ENCODE measurements around the gene PPP1R3C.

GRCh38 chr10:91605968-91606367, 26.9 kb downstream of the PPP1R3C start:
- TF ChIP-seq, protein P1, sequence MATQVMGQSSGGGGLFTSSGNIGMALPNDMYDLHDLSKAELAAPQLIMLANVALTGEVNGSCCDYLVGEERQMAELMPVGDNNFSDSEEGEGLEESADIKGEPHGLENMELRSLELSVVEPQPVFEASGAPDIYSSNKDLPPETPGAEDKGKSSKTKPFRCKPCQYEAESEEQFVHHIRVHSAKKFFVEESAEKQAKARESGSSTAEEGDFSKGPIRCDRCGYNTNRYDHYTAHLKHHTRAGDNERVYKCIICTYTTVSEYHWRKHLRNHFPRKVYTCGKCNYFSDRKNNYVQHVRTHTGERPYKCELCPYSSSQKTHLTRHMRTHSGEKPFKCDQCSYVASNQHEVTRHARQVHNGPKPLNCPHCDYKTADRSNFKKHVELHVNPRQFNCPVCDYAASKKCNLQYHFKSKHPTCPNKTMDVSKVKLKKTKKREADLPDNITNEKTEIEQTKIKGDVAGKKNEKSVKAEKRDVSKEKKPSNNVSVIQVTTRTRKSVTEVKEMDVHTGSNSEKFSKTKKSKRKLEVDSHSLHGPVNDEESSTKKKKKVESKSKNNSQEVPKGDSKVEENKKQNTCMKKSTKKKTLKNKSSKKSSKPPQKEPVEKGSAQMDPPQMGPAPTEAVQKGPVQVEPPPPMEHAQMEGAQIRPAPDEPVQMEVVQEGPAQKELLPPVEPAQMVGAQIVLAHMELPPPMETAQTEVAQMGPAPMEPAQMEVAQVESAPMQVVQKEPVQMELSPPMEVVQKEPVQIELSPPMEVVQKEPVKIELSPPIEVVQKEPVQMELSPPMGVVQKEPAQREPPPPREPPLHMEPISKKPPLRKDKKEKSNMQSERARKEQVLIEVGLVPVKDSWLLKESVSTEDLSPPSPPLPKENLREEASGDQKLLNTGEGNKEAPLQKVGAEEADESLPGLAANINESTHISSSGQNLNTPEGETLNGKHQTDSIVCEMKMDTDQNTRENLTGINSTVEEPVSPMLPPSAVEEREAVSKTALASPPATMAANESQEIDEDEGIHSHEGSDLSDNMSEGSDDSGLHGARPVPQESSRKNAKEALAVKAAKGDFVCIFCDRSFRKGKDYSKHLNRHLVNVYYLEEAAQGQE (IDR thresholded peaks at IDR 0.05), result no peak
- TF ChIP-seq CTCF (IDR thresholded peaks at IDR 0.05; ENCODE audit: low read depth, low read length, missing input control) (no peak), RAD21 (IDR thresholded peaks at IDR 0.05) (no peak), NR2F2 (IDR thresholded peaks at IDR 0.05) (no peak), YY1 (IDR thresholded peaks at IDR 0.05) (no peak)
- TF ChIP-seq, protein P2, sequence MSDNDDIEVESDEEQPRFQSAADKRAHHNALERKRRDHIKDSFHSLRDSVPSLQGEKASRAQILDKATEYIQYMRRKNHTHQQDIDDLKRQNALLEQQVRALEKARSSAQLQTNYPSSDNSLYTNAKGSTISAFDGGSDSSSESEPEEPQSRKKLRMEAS (IDR thresholded peaks at IDR 0.05), result no peak
